Body of pancreas (tissue), 4 donors: ENCODE measurements around the gene KMO. TPM values are rescaled to one million over a fixed set of nuclear protein-coding genes. Genes with fewer than 3 reads are reported as not detected.

ENCODE experiments used
- ATAC-seq: fragments of 150-250 bp; one replicate; pipeline ENCODE4 v1.9.1; 2016
- DNase-seq, 4 donors: peaks; one replicate each; pipeline ENCODE4 v3.0.0-alpha.2; 2019
- H3K27ac ChIP-seq, 4 donors: fragments of 200-600 bp; sonication (generic); 1 replicate in 3 of 4; 2 replicates in 1 of 4; pipeline versions ENCODE4 v1.5.1 to v1.6.1; 2016 to 2019; ENCODE audit warnings: mild to moderate bottlenecking in 1 of 4, mixed read lengths in 1 of 4, moderate library complexity in 1 of 4
- H3K27me3 ChIP-seq, 2 donors: fragments of 200-600 bp; sonication (generic); one replicate each; pipeline ENCODE4 v1.6.0; 2016; ENCODE audit warnings: mild to moderate bottlenecking in 1 of 2
- H3K36me3 ChIP-seq, 2 donors: fragments of 200-600 bp; sonication (generic); replicated peaks in 1 of 2; 2 replicates each; pipeline ENCODE4 v1.5.1; 2016; ENCODE audit warnings: low read depth in 2 of 2; ENCODE audit not compliant: insufficient read depth in 1 of 2
- H3K4me1 ChIP-seq: fragments of 200-600 bp; sonication (generic); one replicate; pipeline ENCODE4 v1.6.0; 2016
- H3K4me3 ChIP-seq, 2 donors: fragments of 200-600 bp; sonication (generic); 1 replicate in 1 of 2; 2 replicates in 1 of 2; pipeline ENCODE4 v1.5.1; 2016 to 2019
- H3K9me3 ChIP-seq, 3 donors: fragments of 200-600 bp; sonication (generic); 1 replicate in 2 of 3; 2 replicates in 1 of 3; pipeline ENCODE4 v1.5.1; 2016
- CTCF ChIP-seq, 7 experiments: fragments of 450-650 bp in 4 of 7; fragments of 200-600 bp in 3 of 7; sonication (generic) in 3 of 7; IDR thresholded peaks; one replicate each; pipeline ENCODE4 v1.5.1; 2016 to 2019; ENCODE audit warnings: antibody characterized with exemption in 7 of 7
- POLR2A ChIP-seq, 3 donors: fragments of 450-650 bp; IDR thresholded peaks; one replicate each; pipeline ENCODE4 v1.6.1; 2016; ENCODE audit warnings: antibody characterized with exemption in 3 of 3, mild to moderate bottlenecking in 2 of 3
- WGBS, 2 donors: methylation state at CpG; one replicate each; pipeline ENCODE4 v1.1.5; 2017; 5-methylcytosine and 5-hydroxymethylcytosine counted together
- intact Hi-C: fragments of 100-400 bp; cut with DNase I; formaldehyde crosslinking; loops from one replicate; pipeline ENCODE4 v1.15.1; 2023
- total RNA-seq, 2 donors: library from RNA; depleted of rRNA; stranded (reverse); fragments of >200 nt; gene quantifications; one replicate each; pipeline ENCODE4 v1.1.0, GENCODE V29; 2016

The KMO gene
- total RNA-seq, 2 donors from 2014 or later: 1.3 to 3.6 TPM

- 54 to 72% methylated on average over 7 of the region's 7 CpGs for WGBS, 2 donors
- ATAC-seq: no peak
- H3K36me3 ChIP-seq: no peaks in the 10 kb centered on the region
Measured at GRCh38 chr1:241589521-241589920, 57.3 kb downstream of the KMO start.

DNA sequence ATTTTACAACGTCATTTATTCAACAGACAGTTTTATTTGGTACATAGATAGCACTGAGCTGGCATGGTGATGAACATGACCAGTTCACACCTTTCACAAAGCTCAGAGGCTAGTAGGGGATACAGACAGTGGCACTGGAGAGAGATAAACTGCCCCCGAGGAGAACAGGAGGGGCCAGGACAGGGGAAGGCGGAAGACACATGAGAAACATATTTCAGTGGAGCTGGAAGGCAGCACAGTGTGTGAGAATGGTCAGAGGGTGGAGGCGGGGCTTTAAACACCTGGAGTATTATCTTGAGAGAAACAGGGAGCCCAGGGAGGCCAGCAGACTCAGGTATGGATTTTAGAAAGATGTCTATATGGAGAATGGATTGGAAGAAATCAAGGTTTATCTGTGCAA is 58.5 kb downstream of the KMO start:
- H3K9me3 ChIP-seq: no peaks in the 10 kb centered on the region
- no peak for ATAC-seq
- no peak overlapping the region for H3K4me3 ChIP-seq

More at GRCh38 chr1:241589521-241589920, 57.3 kb downstream of the KMO start:
- Histone ChIP-seq H3K27me3 (no peaks in the 10 kb centered on the region), H3K4me3 (no peak overlapping the region), H3K27ac (no peak overlapping the region), H3K9me3 (no peaks in the 10 kb centered on the region), H3K4me1 (no peaks in the 10 kb centered on the region)
- TF ChIP-seq POLR2A (IDR thresholded peaks at IDR 0.05) (no peak), CTCF (IDR thresholded peaks at IDR 0.05) (no peak)
- no peak for DNase-seq
- intact Hi-C loops: no loop called here

DNA sequence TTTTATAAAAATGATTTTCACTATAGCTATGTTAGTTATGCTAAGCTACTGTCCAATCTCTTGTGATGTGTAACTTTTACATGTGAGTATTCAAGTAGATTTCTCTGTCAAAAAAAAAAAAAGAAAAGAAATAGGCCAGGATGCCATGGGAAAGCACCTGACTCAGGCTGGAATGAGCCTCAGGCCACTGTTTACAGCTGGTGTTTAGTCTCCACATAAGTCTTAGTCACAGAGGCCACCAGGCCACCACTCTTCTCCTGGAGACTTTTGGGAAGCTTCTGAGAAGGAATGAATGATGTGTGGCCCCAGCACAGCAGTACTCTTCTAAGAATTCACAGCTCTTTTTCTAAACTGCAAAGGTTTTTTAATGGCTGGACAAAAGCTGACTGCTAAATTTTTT is 59.1 kb downstream of the KMO start:
- intact Hi-C loops: no loop called here
- H3K27ac ChIP-seq: no peak overlapping the region
- TF ChIP-seq POLR2A (IDR thresholded peaks at IDR 0.05) (no peak), CTCF (IDR thresholded peaks at IDR 0.05) (no peak)
- peak; percentile 35 for ATAC-seq
- no peak overlapping the region for H3K4me3 ChIP-seq
- no peaks in the 10 kb centered on the region for H3K27me3 ChIP-seq
- no peaks in the 10 kb centered on the region for H3K4me1 ChIP-seq
- H3K9me3 ChIP-seq: no peaks in the 10 kb centered on the region
- no peaks in the 10 kb centered on the region for H3K36me3 ChIP-seq
- no peak for DNase-seq

More for the DNA sequence above, 58.5 kb downstream of the KMO start:
- no peak overlapping the region for H3K27ac ChIP-seq
- intact Hi-C loops: no loop called here
- H3K4me1 ChIP-seq: no peaks in the 10 kb centered on the region
- H3K27me3 ChIP-seq: no peaks in the 10 kb centered on the region
- WGBS, 2 donors: 46 to 52% methylated on average over 4 of the region's 4 CpGs
- TF ChIP-seq CTCF (IDR thresholded peaks at IDR 0.05) (no peak), POLR2A (IDR thresholded peaks at IDR 0.05) (no peak)
- H3K36me3 ChIP-seq: no peaks in the 10 kb centered on the region
- no peak for DNase-seq

DNA sequence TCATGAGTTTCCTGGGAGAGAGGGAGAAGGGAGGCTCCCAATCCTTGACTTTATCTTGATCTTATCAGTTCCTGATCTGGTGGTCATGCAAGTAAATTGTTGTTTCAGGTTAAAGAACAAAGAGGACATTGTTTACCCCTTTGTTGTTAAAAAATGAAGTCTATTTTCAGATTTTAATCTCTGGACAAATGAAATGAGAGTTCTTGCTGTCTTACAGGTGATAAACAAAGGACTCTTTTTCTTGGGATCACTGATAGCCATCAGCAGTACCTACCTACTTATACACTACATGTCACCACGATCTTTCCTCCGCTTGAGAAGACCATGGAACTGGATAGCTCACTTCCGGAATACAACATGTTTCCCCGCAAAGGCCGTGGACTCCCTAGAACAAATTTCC is 59.6 kb downstream of the KMO start:
- Histone ChIP-seq H3K27me3 (no peaks in the 10 kb centered on the region), H3K4me1 (no peaks in the 10 kb centered on the region), H3K4me3 (no peak overlapping the region), H3K27ac (no peak overlapping the region), H3K9me3 (no peaks in the 10 kb centered on the region), H3K36me3 (no peaks in the 10 kb centered on the region)
- no peak for TF ChIP-seq POLR2A (IDR thresholded peaks at IDR 0.05)
- no peak for TF ChIP-seq CTCF (IDR thresholded peaks at IDR 0.05)
- DNase-seq: no peak
- 60 to 92% methylated on average over 5 of the region's 5 CpGs for WGBS, 2 donors
- ATAC-seq: no peak
- intact Hi-C loops: no loop called here

GRCh38 chr1:241592273-241592958 is 60.2 kb downstream of the KMO start:
- H3K27me3 ChIP-seq: no peaks in the 10 kb centered on the region
- intact Hi-C loops: no loop called here
- DNase-seq (no peak), ATAC-seq (no peak)
- no peak overlapping the region for H3K4me3 ChIP-seq
- H3K27ac ChIP-seq: no peak overlapping the region
- no peaks in the 10 kb centered on the region for H3K4me1 ChIP-seq
- H3K36me3 ChIP-seq: no peaks in the 10 kb centered on the region
- whole genome bisulfite sequencing, 2 donors: 81 to 86% methylated on average over 3 of the region's 3 CpGs
- no peaks in the 10 kb centered on the region for H3K9me3 ChIP-seq
- TF ChIP-seq CTCF (IDR thresholded peaks at IDR 0.05) (no peak), POLR2A (IDR thresholded peaks at IDR 0.05) (no peak)
